Body of pancreas (tissue), 4 donors: ENCODE data around the gene RASA2. TPM values are rescaled to one million over a fixed set of nuclear protein-coding genes. Genes with fewer than 3 reads are reported as not detected.
"Not testable (repeated sequence)": the region's sequence is repeated elsewhere in the genome, so short reads cannot be mapped to it uniquely, and the experiment has no call there.

Source experiments
- ATAC-seq: fragments of 150-250 bp; one replicate; pipeline ENCODE4 v1.9.1; 2016
- DNase-seq, 4 donors: peaks; one replicate each; pipeline ENCODE4 v3.0.0-alpha.2; 2019
- H3K27ac ChIP-seq, 4 donors: fragments of 200-600 bp; sonication (generic); 1 replicate in 3 of 4; 2 replicates in 1 of 4; pipeline versions ENCODE4 v1.5.1 to v1.6.1; 2016 to 2019; ENCODE audit warnings: mild to moderate bottlenecking in 1 of 4, mixed read lengths in 1 of 4, moderate library complexity in 1 of 4
- H3K27me3 ChIP-seq, 2 donors: fragments of 200-600 bp; sonication (generic); one replicate each; pipeline ENCODE4 v1.6.0; 2016; ENCODE audit warnings: mild to moderate bottlenecking in 1 of 2
- H3K36me3 ChIP-seq, 2 donors: fragments of 200-600 bp; sonication (generic); replicated peaks in 1 of 2; 2 replicates each; pipeline ENCODE4 v1.5.1; 2016; ENCODE audit warnings: low read depth in 2 of 2; ENCODE audit not compliant: insufficient read depth in 1 of 2
- H3K4me1 ChIP-seq: fragments of 200-600 bp; sonication (generic); one replicate; pipeline ENCODE4 v1.6.0; 2016
- H3K4me3 ChIP-seq, 2 donors: fragments of 200-600 bp; sonication (generic); 1 replicate in 1 of 2; 2 replicates in 1 of 2; pipeline ENCODE4 v1.5.1; 2016 to 2019
- H3K9me3 ChIP-seq, 3 donors: fragments of 200-600 bp; sonication (generic); 1 replicate in 2 of 3; 2 replicates in 1 of 3; pipeline ENCODE4 v1.5.1; 2016
- CTCF ChIP-seq, 7 experiments: fragments of 450-650 bp in 4 of 7; fragments of 200-600 bp in 3 of 7; sonication (generic) in 3 of 7; IDR thresholded peaks; one replicate each; pipeline ENCODE4 v1.5.1; 2016 to 2019; ENCODE audit warnings: antibody characterized with exemption in 7 of 7
- POLR2A ChIP-seq, 3 donors: fragments of 450-650 bp; IDR thresholded peaks; one replicate each; pipeline ENCODE4 v1.6.1; 2016; ENCODE audit warnings: antibody characterized with exemption in 3 of 3, mild to moderate bottlenecking in 2 of 3
- WGBS, 2 donors: methylation state at CpG; one replicate each; pipeline ENCODE4 v1.1.5; 2017; 5-methylcytosine and 5-hydroxymethylcytosine counted together
- intact Hi-C: fragments of 100-400 bp; cut with DNase I; formaldehyde crosslinking; loops from one replicate; pipeline ENCODE4 v1.15.1; 2023
- total RNA-seq, 2 donors: library from RNA; depleted of rRNA; stranded (reverse); fragments of >200 nt; gene quantifications; one replicate each; pipeline ENCODE4 v1.1.0, GENCODE V29; 2016

The RASA2 gene
- total RNA-seq, 2 donors from 2014 or later, result 6.9 to 19.2 TPM

GRCh38 chr3:141469720-141470119 is 17.1 kb upstream of the RASA2 start:
- no peak for DNase-seq
- no peak overlapping the region for H3K4me3 ChIP-seq
- H3K36me3 ChIP-seq, result no peaks in the 10 kb centered on the region
- H3K9me3 ChIP-seq, result no peaks in the 10 kb centered on the region
- no peaks in the 10 kb centered on the region for H3K27me3 ChIP-seq
- ATAC-seq, result no peak
- intact Hi-C loops, result no loop called here
- H3K27ac ChIP-seq, result no peak overlapping the region
- TF ChIP-seq POLR2A (IDR thresholded peaks at IDR 0.05), result no peak
- TF ChIP-seq CTCF (IDR thresholded peaks at IDR 0.05), result no peak
- H3K4me1 ChIP-seq, result no peaks in the 10 kb centered on the region

GRCh38 chr3:141471160-141471559 is 15.7 kb upstream of the RASA2 start:
- H3K36me3 ChIP-seq, result no peaks in the 10 kb centered on the region
- intact Hi-C loops, result no loop called here
- H3K27ac ChIP-seq, result no peak overlapping the region
- 92 to 99% methylated on average over 5 of the region's 5 CpGs for WGBS, 2 donors
- TF ChIP-seq POLR2A (IDR thresholded peaks at IDR 0.05) (no peak), CTCF (IDR thresholded peaks at IDR 0.05) (no peak)
- DNase-seq (no peak), ATAC-seq (no peak)
- no peak overlapping the region for H3K4me3 ChIP-seq
- no peaks in the 10 kb centered on the region for H3K27me3 ChIP-seq
- H3K4me1 ChIP-seq, result no peaks in the 10 kb centered on the region
- no peaks in the 10 kb centered on the region for H3K9me3 ChIP-seq

GRCh38 chr3:141476033-141476432 is 10.8 kb upstream of the RASA2 start:
- intact Hi-C loops, result no loop called here
- ATAC-seq (no peak), DNase-seq (no peak)
- H3K27me3 ChIP-seq, result no peaks in the 10 kb centered on the region
- no peaks in the 10 kb centered on the region for H3K4me1 ChIP-seq
- H3K36me3 ChIP-seq, result no peaks in the 10 kb centered on the region
- no peaks in the 10 kb centered on the region for H3K9me3 ChIP-seq
- 80 to 84% methylated on average over 2 of the region's 2 CpGs for WGBS, 2 donors
- H3K4me3 ChIP-seq, result no peak overlapping the region
- TF ChIP-seq CTCF (IDR thresholded peaks at IDR 0.05) (no peak), POLR2A (IDR thresholded peaks at IDR 0.05) (no peak)
- H3K27ac ChIP-seq, result no peak overlapping the region

- 85 to 90% methylated on average over 4 of the region's 4 CpGs for WGBS, 2 donors
- TF ChIP-seq CTCF (IDR thresholded peaks at IDR 0.05), result no peak
- no peak for TF ChIP-seq POLR2A (IDR thresholded peaks at IDR 0.05)
- H3K27ac ChIP-seq, result no peak overlapping the region
- intact Hi-C loops, result no loop called here
- H3K27me3 ChIP-seq, result no peaks in the 10 kb centered on the region
- H3K36me3 ChIP-seq, result no peaks in the 10 kb centered on the region
- DNase-seq, result peak in 1 of 4 donors; percentile 33
- no peaks in the 10 kb centered on the region for H3K9me3 ChIP-seq
- H3K4me3 ChIP-seq, result no peak overlapping the region
- H3K4me1 ChIP-seq, result no peaks in the 10 kb centered on the region
- no peak for ATAC-seq
These were observed 9.6 kb upstream of the RASA2 start for GRCh38 chr3:141477224-141477623.

- no peak for ATAC-seq
- WGBS, 2 donors, result 90 to 92% methylated on average over 2 of the region's 2 CpGs
- Histone ChIP-seq H3K4me3 (no peak overlapping the region), H3K27ac (no peak overlapping the region), H3K4me1 (no peaks in the 10 kb centered on the region), H3K27me3 (no peaks in the 10 kb centered on the region), H3K36me3 (no peaks in the 10 kb centered on the region), H3K9me3 (no peaks in the 10 kb centered on the region)
- intact Hi-C loops, result no loop called here
- DNase-seq, result no peak
- TF ChIP-seq POLR2A (IDR thresholded peaks at IDR 0.05), result no peak
- no peak for TF ChIP-seq CTCF (IDR thresholded peaks at IDR 0.05)
These were observed 8.7 kb upstream of the RASA2 start for GRCh38 chr3:141478139-141478538.

GRCh38 chr3:141478840-141479239 is 8.0 kb upstream of the RASA2 start:
- ATAC-seq, H3K27ac ChIP-seq, intact Hi-C loops, DNase-seq, H3K4me1 ChIP-seq, H3K4me3 ChIP-seq, H3K36me3 ChIP-seq, H3K9me3 ChIP-seq, H3K27me3 ChIP-seq: not testable (repeated sequence)
- 70 to 81% methylated on average over 1 of the region's 1 CpG for WGBS, 2 donors
